Activated T-cell treated with anti-CD3 and anti-CD28 coated beads, Interleukin-2, amount 50 U/mL, for 24 hours (primary cell): ENCODE measurements around the gene ETFA.
"Not testable (repeated sequence)": the region's sequence is repeated elsewhere in the genome, so short reads cannot be mapped to it uniquely, and the experiment has no call there.

Experiments
- DNase-seq: peaks from one replicate; pipeline ENCODE4 v3.0.0-alpha.2; 2020
- H3K27ac Mint-ChIP-seq: 2 replicates; pipeline ENCODE4 v1.8.0; 2020; ENCODE audit warnings: mild to moderate bottlenecking, mixed read lengths
- H3K27me3 Mint-ChIP-seq: 2 replicates; pipeline ENCODE4 v1.8.0; 2020; ENCODE audit warnings: mixed read lengths
- H3K36me3 Mint-ChIP-seq: 2 replicates; pipeline ENCODE4 v1.8.0; 2020; ENCODE audit warnings: low read depth, mixed read lengths
- H3K4me1 Mint-ChIP-seq: 2 replicates; pipeline ENCODE4 v1.8.0; 2020; ENCODE audit warnings: low read depth, mixed read lengths
- H3K4me3 Mint-ChIP-seq: 2 replicates; pipeline ENCODE4 v1.8.0; 2020; ENCODE audit warnings: mild to moderate bottlenecking, moderate library complexity, mixed read lengths
- H3K9me3 Mint-ChIP-seq: 2 replicates; pipeline ENCODE4 v1.8.0; 2020; ENCODE audit warnings: mixed read lengths

The ETFA gene

GRCh38 chr15:76320012-76320411 lies 8.7 kb upstream of the ETFA start:
- Mint-ChIP-seq H3K4me3 (no peak overlapping the region), H3K27me3 (peaks cover 35% of the 10 kb centered on the region), H3K36me3 (no peaks in the 10 kb centered on the region), H3K27ac (no peak overlapping the region), H3K9me3 (no peaks in the 10 kb centered on the region), H3K4me1 (no peaks in the 10 kb centered on the region)
- DNase-seq = no peak

GRCh38 chr15:76313731-76314130 lies 2.5 kb upstream of the ETFA start:
- H3K4me1 Mint-ChIP-seq = peaks cover 25% of the 10 kb centered on the region
- peaks cover 15% of the 10 kb centered on the region for H3K36me3 Mint-ChIP-seq
- no peak for DNase-seq
- no peaks in the 10 kb centered on the region for H3K9me3 Mint-ChIP-seq
- no peaks in the 10 kb centered on the region for H3K27me3 Mint-ChIP-seq
- no peak overlapping the region for H3K4me3 Mint-ChIP-seq
- H3K27ac Mint-ChIP-seq = no peak overlapping the region

- not testable (repeated sequence) for H3K4me3 Mint-ChIP-seq, H3K27me3 Mint-ChIP-seq, H3K27ac Mint-ChIP-seq, DNase-seq, H3K9me3 Mint-ChIP-seq
- Mint-ChIP-seq H3K36me3 (peaks cover 20% of the 10 kb centered on the region), H3K4me1 (peaks cover 30% of the 10 kb centered on the region)
Observed at GRCh38 chr15:76313175-76313567, 1.9 kb upstream of the ETFA start.

DNA sequence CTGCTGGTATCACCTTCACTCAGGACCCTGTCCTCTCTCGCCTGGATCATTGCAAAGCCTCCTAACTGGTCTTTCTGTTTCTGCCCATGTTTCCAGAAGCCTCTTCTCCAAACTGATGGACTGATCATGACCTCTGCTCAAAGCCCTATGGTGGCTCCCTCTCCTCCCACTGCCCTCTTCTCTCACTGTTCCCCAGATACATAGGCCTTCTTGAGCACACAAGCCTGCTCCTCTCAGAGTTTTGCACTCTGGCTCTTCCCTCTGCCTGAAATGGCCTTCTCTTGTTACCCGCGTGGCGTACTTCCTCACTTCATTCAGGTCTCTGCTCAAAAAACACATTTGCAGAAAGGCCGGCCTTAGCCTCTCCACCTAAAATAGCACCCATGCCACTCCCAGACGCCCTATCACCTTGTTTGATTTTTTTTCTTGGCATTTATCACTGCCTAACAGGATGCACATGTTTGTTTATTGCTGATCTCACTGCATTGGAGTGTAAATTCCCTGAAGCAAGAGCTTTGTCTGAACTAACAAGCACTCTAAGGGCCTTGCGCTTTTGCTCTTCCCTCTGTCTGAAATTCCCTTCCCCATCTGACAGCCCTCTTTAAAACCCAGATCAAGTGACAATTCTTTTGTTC lies 1.4 kb upstream of the ETFA start:
- H3K36me3 Mint-ChIP-seq = peaks cover 25% of the 10 kb centered on the region
- H3K4me3 Mint-ChIP-seq = no peak overlapping the region
- H3K27me3 Mint-ChIP-seq = no peaks in the 10 kb centered on the region
- peaks cover 35% of the 10 kb centered on the region for H3K4me1 Mint-ChIP-seq
- DNase-seq = no peak
- H3K9me3 Mint-ChIP-seq = no peaks in the 10 kb centered on the region
- no peak overlapping the region for H3K27ac Mint-ChIP-seq

DNA sequence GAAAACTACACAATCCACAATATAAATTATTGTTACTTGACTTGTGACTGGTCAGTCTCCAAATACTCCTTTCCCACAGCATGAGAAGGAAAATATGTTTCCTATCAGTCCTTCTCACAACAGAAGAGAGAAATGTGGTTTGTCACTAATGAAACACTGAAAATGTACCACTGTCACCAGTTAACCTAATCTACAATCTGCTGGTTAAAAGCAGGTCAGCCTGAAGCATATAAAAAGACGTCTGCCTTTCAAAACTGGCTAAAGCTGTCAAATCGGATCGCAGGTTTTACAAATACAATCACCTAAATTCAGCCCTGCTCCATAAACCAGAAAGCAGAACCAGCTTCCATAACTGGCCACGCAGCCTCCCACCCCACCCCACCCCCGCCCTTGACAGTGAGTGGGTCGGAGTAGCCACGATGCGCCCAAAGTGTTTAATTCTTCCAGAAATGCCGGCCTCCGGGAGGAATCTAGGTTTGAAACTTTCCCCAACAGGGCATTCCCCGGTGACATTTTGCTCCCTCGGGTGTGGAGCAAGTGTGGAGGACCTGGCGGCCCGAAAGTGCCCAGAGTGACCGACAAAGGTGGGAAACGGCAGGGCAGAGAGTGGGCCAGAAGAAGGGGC lies 682 bp downstream of the ETFA start:
- H3K27me3 Mint-ChIP-seq = no peaks in the 10 kb centered on the region
- H3K9me3 Mint-ChIP-seq = no peaks in the 10 kb centered on the region
- H3K4me1 Mint-ChIP-seq = peaks cover 46% of the 10 kb centered on the region

GRCh38 chr15:76309601-76310330 lies 1.5 kb downstream of the ETFA start:
- Mint-ChIP-seq H3K9me3 (peaks cover 3% of the 10 kb centered on the region), H3K4me3 (peak overlapping the region; percentile 93), H3K27me3 (no peaks in the 10 kb centered on the region), H3K27ac (peak overlapping the region; percentile 72), H3K4me1 (peaks cover 53% of the 10 kb centered on the region), H3K36me3 (peaks cover 37% of the 10 kb centered on the region)
- no peak for DNase-seq

More for the DNA sequence above, 682 bp downstream of the ETFA start:
- Mint-ChIP-seq H3K27ac (peak overlapping the region; percentile 94), H3K36me3 (peaks cover 32% of the 10 kb centered on the region), H3K4me3 (peak overlapping the region; percentile 93)
- DNase-seq = no peak

DNA sequence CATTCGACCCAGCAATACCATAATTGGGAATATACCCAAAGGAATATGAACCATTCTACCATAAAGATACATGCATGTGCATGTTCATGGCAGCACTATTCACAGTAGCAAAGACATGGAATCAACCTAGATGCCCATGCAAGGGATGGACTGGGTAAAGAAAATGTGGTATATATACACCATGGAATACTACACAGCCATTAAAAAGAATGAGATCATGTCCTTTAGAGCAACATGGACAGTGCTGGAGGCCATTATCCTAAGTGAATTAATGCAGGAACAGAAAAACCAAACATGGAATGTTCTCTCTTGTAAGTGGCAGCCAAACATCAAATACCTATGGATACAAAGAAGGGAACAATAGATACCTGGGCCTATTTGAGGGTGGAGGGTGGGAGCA lies 7.4 kb downstream of the ETFA start:
- no peak for DNase-seq
- Mint-ChIP-seq H3K27ac (no peak overlapping the region), H3K4me3 (no peak overlapping the region), H3K9me3 (peaks cover 3% of the 10 kb centered on the region), H3K27me3 (no peaks in the 10 kb centered on the region), H3K4me1 (peaks cover 56% of the 10 kb centered on the region), H3K36me3 (peaks cover 33% of the 10 kb centered on the region)

DNA sequence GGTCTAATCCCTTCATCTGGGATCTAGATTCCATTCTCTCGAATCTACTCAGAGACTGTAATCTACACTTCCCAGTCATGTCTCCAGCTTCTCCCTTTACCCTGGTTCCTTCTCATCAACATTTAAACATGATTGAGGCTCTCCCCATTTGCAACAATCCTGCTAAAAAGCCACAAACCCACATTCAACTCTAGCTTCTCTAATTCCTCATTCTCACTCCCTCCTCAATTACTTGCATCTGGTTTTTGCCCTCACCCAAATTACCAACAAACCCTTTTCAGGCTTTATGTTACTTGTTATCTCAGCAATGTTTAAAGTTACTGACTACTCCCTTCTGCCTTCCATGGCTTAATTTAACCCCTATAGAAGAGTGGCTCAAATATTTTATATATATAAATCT lies 11.5 kb downstream of the ETFA start:
- DNase-seq = no peak
- peaks cover 40% of the 10 kb centered on the region for H3K4me1 Mint-ChIP-seq
- no peak overlapping the region for H3K4me3 Mint-ChIP-seq
- no peak overlapping the region for H3K27ac Mint-ChIP-seq
- H3K9me3 Mint-ChIP-seq = no peaks in the 10 kb centered on the region
- H3K27me3 Mint-ChIP-seq = no peaks in the 10 kb centered on the region
- peaks cover 24% of the 10 kb centered on the region for H3K36me3 Mint-ChIP-seq

DNA sequence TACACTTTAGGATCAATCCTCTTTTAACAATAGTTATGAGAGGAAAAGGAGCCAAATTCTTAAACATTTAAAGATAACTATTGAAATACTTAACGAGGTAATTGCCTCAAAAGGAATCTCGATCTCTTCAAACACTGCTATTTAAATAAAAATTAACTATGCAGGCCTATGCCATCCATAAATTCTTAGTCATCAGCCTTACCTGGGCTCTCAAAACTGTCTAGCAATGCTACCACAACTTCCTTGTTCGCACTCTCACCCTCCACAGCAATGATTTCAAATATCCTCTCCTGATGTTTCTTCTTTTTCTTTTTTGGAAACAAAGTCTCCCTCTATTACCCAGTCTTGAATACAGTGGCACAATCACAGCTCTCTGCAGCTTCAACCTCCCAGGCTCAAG lies 12.3 kb downstream of the ETFA start:
- H3K27ac Mint-ChIP-seq = no peak overlapping the region
- H3K4me1 Mint-ChIP-seq = peaks cover 44% of the 10 kb centered on the region
- peaks cover 20% of the 10 kb centered on the region for H3K36me3 Mint-ChIP-seq
- H3K27me3 Mint-ChIP-seq = no peaks in the 10 kb centered on the region
- no peak for DNase-seq
- H3K4me3 Mint-ChIP-seq = no peak overlapping the region
- no peaks in the 10 kb centered on the region for H3K9me3 Mint-ChIP-seq

DNA sequence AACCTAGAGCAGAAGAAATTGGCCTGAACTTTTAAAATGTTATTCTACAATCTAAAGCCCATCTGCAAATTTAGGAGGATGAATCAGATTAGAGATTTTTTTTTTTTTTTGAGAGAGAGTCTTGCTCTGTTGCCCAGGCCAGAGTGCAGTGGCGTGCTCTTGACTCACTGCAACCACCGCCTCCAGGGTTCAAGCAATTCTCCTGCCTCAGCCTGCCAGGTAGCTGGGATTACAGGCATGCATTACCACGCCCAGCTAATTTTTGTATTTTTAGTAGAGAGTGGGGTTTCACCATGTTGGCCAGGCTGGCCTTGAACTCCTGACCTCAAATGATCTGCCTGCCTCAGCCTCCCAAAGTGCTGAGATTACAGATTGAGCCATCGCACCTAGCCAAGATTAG lies 13.3 kb downstream of the ETFA start:
- peaks cover 21% of the 10 kb centered on the region for H3K36me3 Mint-ChIP-seq
- not testable (repeated sequence) for H3K4me3 Mint-ChIP-seq, DNase-seq, H3K9me3 Mint-ChIP-seq, H3K27me3 Mint-ChIP-seq, H3K27ac Mint-ChIP-seq
- H3K4me1 Mint-ChIP-seq = peaks cover 45% of the 10 kb centered on the region

- H3K4me1 Mint-ChIP-seq = peaks cover 41% of the 10 kb centered on the region
- no peaks in the 10 kb centered on the region for H3K27me3 Mint-ChIP-seq
- no peaks in the 10 kb centered on the region for H3K9me3 Mint-ChIP-seq
- no peak for DNase-seq
- no peak overlapping the region for H3K27ac Mint-ChIP-seq
- no peak overlapping the region for H3K4me3 Mint-ChIP-seq
- H3K36me3 Mint-ChIP-seq = peaks cover 30% of the 10 kb centered on the region
Observed at GRCh38 chr15:76296849-76297248, 14.4 kb downstream of the ETFA start.

DNA sequence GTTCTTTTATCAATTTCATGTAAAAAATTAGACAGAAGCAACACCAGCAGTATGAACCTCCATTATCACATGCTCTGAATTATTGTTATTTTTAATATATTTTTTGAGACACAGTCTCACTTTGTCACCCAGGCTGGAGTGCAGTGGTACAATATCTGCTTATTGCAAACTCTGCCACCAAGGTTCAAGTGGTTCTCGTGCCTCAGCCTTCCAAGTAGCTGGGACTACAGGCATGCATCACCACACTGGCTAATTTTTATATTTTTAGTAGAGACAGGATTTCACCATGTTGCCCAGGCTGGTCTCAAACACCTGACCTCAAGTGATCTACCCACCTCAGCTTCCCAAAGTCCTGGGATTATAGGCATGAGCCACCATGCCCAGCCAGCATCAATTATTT lies 16.8 kb downstream of the ETFA start:
- DNase-seq, H3K27me3 Mint-ChIP-seq, H3K4me3 Mint-ChIP-seq: not testable (repeated sequence)

GRCh38 chr15:76293361-76293760 lies 17.9 kb downstream of the ETFA start:
- H3K36me3 Mint-ChIP-seq = peaks cover 52% of the 10 kb centered on the region
- DNase-seq = no peak
- no peak overlapping the region for H3K4me3 Mint-ChIP-seq
- H3K9me3 Mint-ChIP-seq = no peaks in the 10 kb centered on the region
- H3K27ac Mint-ChIP-seq = peak overlapping the region; percentile 87
- peaks cover 37% of the 10 kb centered on the region for H3K4me1 Mint-ChIP-seq
- no peaks in the 10 kb centered on the region for H3K27me3 Mint-ChIP-seq

More for the DNA sequence above, 16.8 kb downstream of the ETFA start:
- H3K36me3 Mint-ChIP-seq = peaks cover 44% of the 10 kb centered on the region
- peaks cover 40% of the 10 kb centered on the region for H3K4me1 Mint-ChIP-seq
- not testable (repeated sequence) for H3K27ac Mint-ChIP-seq, H3K9me3 Mint-ChIP-seq

DNA sequence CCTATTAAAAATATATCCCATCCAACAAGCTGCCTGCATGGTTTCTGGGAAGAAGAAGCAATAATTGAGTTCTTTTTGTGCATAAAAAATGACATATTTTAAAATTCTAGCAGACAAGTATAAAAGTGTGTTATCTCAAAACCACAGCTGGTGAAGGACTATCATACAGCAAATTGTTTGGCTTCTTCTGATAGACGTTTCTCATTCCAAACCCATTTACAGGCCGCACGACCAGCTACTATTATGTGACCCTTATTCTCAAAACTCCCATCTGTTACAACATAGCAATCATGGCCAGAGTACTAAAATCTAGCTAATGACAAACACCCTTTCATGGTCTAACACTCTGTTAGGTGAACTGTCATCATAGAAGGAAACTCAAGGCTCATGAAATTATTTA lies 21.7 kb downstream of the ETFA start:
- no peaks in the 10 kb centered on the region for H3K27me3 Mint-ChIP-seq
- no peak overlapping the region for H3K27ac Mint-ChIP-seq
- peaks cover 40% of the 10 kb centered on the region for H3K4me1 Mint-ChIP-seq
- H3K9me3 Mint-ChIP-seq = no peaks in the 10 kb centered on the region
- no peak overlapping the region for H3K4me3 Mint-ChIP-seq
- H3K36me3 Mint-ChIP-seq = peaks cover 72% of the 10 kb centered on the region
- no peak for DNase-seq

GRCh38 chr15:76286271-76286879 lies 24.9 kb downstream of the ETFA start:
- Mint-ChIP-seq H3K4me3 (peak overlapping the region; percentile 63), H3K36me3 (peaks cover 79% of the 10 kb centered on the region), H3K9me3 (no peaks in the 10 kb centered on the region), H3K27ac (peak overlapping the region; percentile 83), H3K4me1 (peaks cover 34% of the 10 kb centered on the region), H3K27me3 (no peaks in the 10 kb centered on the region)
- no peak for DNase-seq
